ENCODE data around the gene SRSF1. TPM values are rescaled to one million over a fixed set of nuclear protein-coding genes. Genes with fewer than 3 reads are reported as not detected.

The SRSF1 gene
- total RNA-seq, 1 experiment from 2014 or later, result 325 TPM

- Histone ChIP-seq H3K9me3 (no peaks in the 10 kb centered on the region), H3K27me3 (replicated peaks; ENCODE audit: control insufficient read depth, insufficient read depth, low read length) (no peaks in the 10 kb centered on the region), H3K36me3 (ENCODE audit: control insufficient read depth, insufficient read depth, low read length) (no peaks in the 10 kb centered on the region), H3K4me1 (peaks cover 5% of the 10 kb centered on the region; the same call in 1 of the 2 replicates), H3K4me3 (ENCODE audit: low read depth, low read length) (no peak overlapping the region)
- intact Hi-C loops (cut with micrococcal nuclease; ENCODE audit: unreplicated experiment), result no loop called here
- no peaks in the 10 kb centered on the region for H3K9me3 Mint-ChIP-seq (ENCODE audit: unreplicated experiment)
- no TSS peak for BruUV-seq (replicated peaks)
- no peak overlapping the region for H3K27ac Mint-ChIP-seq (ENCODE audit: unreplicated experiment)
- CTCF ChIA-PET, result no interaction called here
- DNase-seq, result no peak
- H3K4me3 Mint-ChIP-seq (ENCODE audit: unreplicated experiment), result no peak overlapping the region
- no peaks in the 10 kb centered on the region for H3K36me3 Mint-ChIP-seq (ENCODE audit: insufficient read depth, unreplicated experiment)
- TF ChIP-seq, protein P1, sequence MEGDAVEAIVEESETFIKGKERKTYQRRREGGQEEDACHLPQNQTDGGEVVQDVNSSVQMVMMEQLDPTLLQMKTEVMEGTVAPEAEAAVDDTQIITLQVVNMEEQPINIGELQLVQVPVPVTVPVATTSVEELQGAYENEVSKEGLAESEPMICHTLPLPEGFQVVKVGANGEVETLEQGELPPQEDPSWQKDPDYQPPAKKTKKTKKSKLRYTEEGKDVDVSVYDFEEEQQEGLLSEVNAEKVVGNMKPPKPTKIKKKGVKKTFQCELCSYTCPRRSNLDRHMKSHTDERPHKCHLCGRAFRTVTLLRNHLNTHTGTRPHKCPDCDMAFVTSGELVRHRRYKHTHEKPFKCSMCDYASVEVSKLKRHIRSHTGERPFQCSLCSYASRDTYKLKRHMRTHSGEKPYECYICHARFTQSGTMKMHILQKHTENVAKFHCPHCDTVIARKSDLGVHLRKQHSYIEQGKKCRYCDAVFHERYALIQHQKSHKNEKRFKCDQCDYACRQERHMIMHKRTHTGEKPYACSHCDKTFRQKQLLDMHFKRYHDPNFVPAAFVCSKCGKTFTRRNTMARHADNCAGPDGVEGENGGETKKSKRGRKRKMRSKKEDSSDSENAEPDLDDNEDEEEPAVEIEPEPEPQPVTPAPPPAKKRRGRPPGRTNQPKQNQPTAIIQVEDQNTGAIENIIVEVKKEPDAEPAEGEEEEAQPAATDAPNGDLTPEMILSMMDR (IDR thresholded peaks at IDR 0.05; ENCODE audit: insufficient read depth in 1 of 2, low read depth in 1 of 2, low read length in 1 of 2, severe bottlenecking in 1 of 2, unreplicated experiment in 1 of 2), result no peak
- no peaks in the 10 kb centered on the region for H3K27me3 Mint-ChIP-seq (ENCODE audit: insufficient read depth, unreplicated experiment)
- no peaks in the 10 kb centered on the region for H3K4me1 Mint-ChIP-seq (ENCODE audit: low read depth, unreplicated experiment)
- POLR2A ChIA-PET, result no interaction called here
Measured at GRCh38 chr17:58050966-58051365, 43.9 kb upstream of the SRSF1 start.

- H3K4me1 Mint-ChIP-seq (ENCODE audit: low read depth, unreplicated experiment), result no peaks in the 10 kb centered on the region
- TF ChIP-seq, protein P1 (IDR thresholded peaks at IDR 0.05; ENCODE audit: insufficient read depth in 1 of 2, low read depth in 1 of 2, low read length in 1 of 2, severe bottlenecking in 1 of 2, unreplicated experiment in 1 of 2), result no peak
Measured at GRCh38 chr17:58049533-58049932, 42.5 kb upstream of the SRSF1 start.

GRCh38 chr17:58047376-58048150 is 40.5 kb upstream of the SRSF1 start:
- no peaks in the 10 kb centered on the region for H3K27me3 Mint-ChIP-seq (ENCODE audit: insufficient read depth, unreplicated experiment)
- no peaks in the 10 kb centered on the region for H3K9me3 ChIP-seq
- no peaks in the 10 kb centered on the region for H3K27me3 ChIP-seq (replicated peaks; ENCODE audit: control insufficient read depth, insufficient read depth, low read length)
- H3K4me3 Mint-ChIP-seq (ENCODE audit: unreplicated experiment), result no peak overlapping the region
- CTCF ChIA-PET, result no interaction called here
- H3K36me3 ChIP-seq (ENCODE audit: control insufficient read depth, insufficient read depth, low read length), result no peaks in the 10 kb centered on the region
- H3K36me3 Mint-ChIP-seq (ENCODE audit: insufficient read depth, unreplicated experiment), result no peaks in the 10 kb centered on the region
- no TSS peak for BruUV-seq (replicated peaks)
- no peaks in the 10 kb centered on the region for H3K9me3 Mint-ChIP-seq (ENCODE audit: unreplicated experiment)
- no peaks in the 10 kb centered on the region for H3K4me1 Mint-ChIP-seq (ENCODE audit: low read depth, unreplicated experiment)
- no peak for DNase-seq
- POLR2A ChIA-PET, result interaction anchor here (0.6 kb wide), 2 partner anchors 22 to 31 kb away, joined by 3 to 5 read pairs; no protein-coding TSS in a partner anchor
- H3K27ac Mint-ChIP-seq (ENCODE audit: unreplicated experiment), result no peak overlapping the region
- intact Hi-C loops (cut with micrococcal nuclease; ENCODE audit: unreplicated experiment), result no loop called here
- H3K4me3 ChIP-seq (ENCODE audit: low read depth, low read length), result no peak overlapping the region
- peaks cover 5% of the 10 kb centered on the region; the same call in 1 of the 2 replicates for H3K4me1 ChIP-seq
- TF ChIP-seq, protein P1 (IDR thresholded peaks at IDR 0.05; ENCODE audit: insufficient read depth in 1 of 2, low read depth in 1 of 2, low read length in 1 of 2, severe bottlenecking in 1 of 2, unreplicated experiment in 1 of 2), result no peak

More at GRCh38 chr17:58049533-58049932, 42.5 kb upstream of the SRSF1 start:
- Mint-ChIP-seq H3K9me3 (ENCODE audit: unreplicated experiment) (no peaks in the 10 kb centered on the region), H3K27me3 (ENCODE audit: insufficient read depth, unreplicated experiment) (no peaks in the 10 kb centered on the region), H3K27ac (ENCODE audit: unreplicated experiment) (no peak overlapping the region), H3K4me3 (ENCODE audit: unreplicated experiment) (no peak overlapping the region), H3K36me3 (ENCODE audit: insufficient read depth, unreplicated experiment) (no peaks in the 10 kb centered on the region)
- Histone ChIP-seq H3K4me3 (ENCODE audit: low read depth, low read length) (no peak overlapping the region), H3K4me1 (peaks cover 5% of the 10 kb centered on the region; the same call in 1 of the 2 replicates), H3K27me3 (replicated peaks; ENCODE audit: control insufficient read depth, insufficient read depth, low read length) (no peaks in the 10 kb centered on the region), H3K36me3 (ENCODE audit: control insufficient read depth, insufficient read depth, low read length) (no peaks in the 10 kb centered on the region), H3K9me3 (no peaks in the 10 kb centered on the region)
- BruUV-seq (replicated peaks), result no TSS peak
- ChIA-PET CTCF (interaction anchor here (0.6 kb wide), 1 partner anchor 33 kb away, joined by 8 read pairs; no protein-coding TSS in a partner anchor), POLR2A (no interaction called here)
- intact Hi-C loops (cut with micrococcal nuclease; ENCODE audit: unreplicated experiment), result no loop called here
- no peak for DNase-seq
